SH-SY5Y (cell line): ENCODE data around the gene KRTAP12-2.

Experiments
- GATA2 ChIP-seq: IDR thresholded peaks from 2 replicates; pipeline ENCODE4 v1.6.1; 2011; ENCODE audit warnings: mild to moderate bottlenecking, low read depth, low read length
- GATA3 ChIP-seq: IDR thresholded peaks from 2 replicates; pipeline ENCODE4 v1.6.1; 2011; ENCODE audit warnings: low read depth, mild to moderate bottlenecking, low read length, moderate library complexity

GRCh38 chr21:44648557-44649311 is 18.0 kb downstream of the KRTAP12-2 start:
- TF ChIP-seq GATA2 (no peak), GATA3 (no peak)
